Loucy (cell line): Measurements from ENCODE around the gene FAM229B.
"Not testable (repeated sequence)": the region's sequence is repeated elsewhere in the genome, so short reads cannot be mapped to it uniquely, and the experiment has no call there.

ENCODE experiments used
- H2AFZ ChIP-seq: fragments of 200-600 bp; sonication (generic); 2 replicates; pipeline ENCODE4 v1.6.0; 2016; ENCODE audit warnings: antibody characterized with exemption, mild to moderate bottlenecking, low read length, moderate library complexity
- H3F3A ChIP-seq: fragments of 200-600 bp; 2 replicates; pipeline ENCODE4 v1.6.0; 2016; ENCODE audit warnings: antibody characterized with exemption, low read depth, mild to moderate bottlenecking
- H3K27me3 ChIP-seq: fragments of 200-600 bp; sonication (generic); 2 replicates; pipeline ENCODE4 v1.6.1; 2014; ENCODE audit warnings: low read length, mild to moderate bottlenecking; ENCODE audit not compliant: insufficient read depth, poor library complexity, severe bottlenecking
- H3K36me3 ChIP-seq: fragments of 200-600 bp; sonication (generic); 2 replicates; pipeline ENCODE4 v1.6.1; 2016; ENCODE audit warnings: low read length; ENCODE audit not compliant: insufficient read depth
- H3K4me1 ChIP-seq: fragments of 200-600 bp; sonication (generic); 2 replicates; pipeline ENCODE4 v1.5.1; 2014; ENCODE audit warnings: low read length, mild to moderate bottlenecking; ENCODE audit not compliant: insufficient read depth, poor library complexity, severe bottlenecking
- H3K4me2 ChIP-seq: fragments of 200-600 bp; sonication (generic); 2 replicates; pipeline ENCODE4 v1.6.0; 2014; ENCODE audit warnings: antibody characterized with exemption, low read length, low read depth, mild to moderate bottlenecking; ENCODE audit not compliant: poor library complexity, severe bottlenecking
- H3K4me3 ChIP-seq: fragments of 200-600 bp; sonication (generic); 2 replicates; pipeline ENCODE4 v1.5.1; 2014; ENCODE audit warnings: low read length, mild to moderate bottlenecking, mixed read lengths; ENCODE audit not compliant: poor library complexity, severe bottlenecking
- H3K79me2 ChIP-seq: fragments of 200-600 bp; sonication (generic); 2 replicates; pipeline ENCODE4 v1.6.1; 2014; ENCODE audit warnings: low read length; ENCODE audit not compliant: insufficient read depth
- H3K9ac ChIP-seq: fragments of 200-600 bp; sonication (generic); 2 replicates; pipeline ENCODE4 v1.6.0; 2014; ENCODE audit warnings: mild to moderate bottlenecking, low read depth, low read length, moderate library complexity; ENCODE audit not compliant: poor library complexity, severe bottlenecking
- H3K9me2 ChIP-seq: fragments of 200-600 bp; sonication (generic); replicated peaks from 2 replicates; pipeline ENCODE4 v1.6.1; 2016; ENCODE audit warnings: low read depth, low read length, mixed read lengths
- H3K9me3 ChIP-seq: fragments of 200-600 bp; sonication (generic); 2 replicates; pipeline ENCODE4 v1.6.1; 2014; ENCODE audit warnings: mild to moderate bottlenecking, antibody characterized with exemption, low read length, low read depth; ENCODE audit not compliant: insufficient read depth
- H4K20me1 ChIP-seq: fragments of 200-600 bp; sonication (generic); 2 replicates; pipeline ENCODE4 v1.6.0; 2014; ENCODE audit warnings: antibody characterized with exemption, low read length, mild to moderate bottlenecking; ENCODE audit not compliant: insufficient read depth, poor library complexity, severe bottlenecking
- EZH2phosphoT487 ChIP-seq: fragments of 200-600 bp; IDR thresholded peaks from 2 replicates; pipeline ENCODE4 v1.6.1; 2018; ENCODE audit warnings: antibody characterized with exemption, mild to moderate bottlenecking, moderate library complexity, borderline replicate concordance
- TF ChIP-seq, protein P1 (sequence below): fragments of 200-600 bp; sonication (generic); conservative IDR thresholded peaks from 2 replicates; pipeline ENCODE4 v1.5.1; 2014; ENCODE audit warnings: mild to moderate bottlenecking, antibody characterized with exemption, low read length

The FAM229B gene

DNA sequence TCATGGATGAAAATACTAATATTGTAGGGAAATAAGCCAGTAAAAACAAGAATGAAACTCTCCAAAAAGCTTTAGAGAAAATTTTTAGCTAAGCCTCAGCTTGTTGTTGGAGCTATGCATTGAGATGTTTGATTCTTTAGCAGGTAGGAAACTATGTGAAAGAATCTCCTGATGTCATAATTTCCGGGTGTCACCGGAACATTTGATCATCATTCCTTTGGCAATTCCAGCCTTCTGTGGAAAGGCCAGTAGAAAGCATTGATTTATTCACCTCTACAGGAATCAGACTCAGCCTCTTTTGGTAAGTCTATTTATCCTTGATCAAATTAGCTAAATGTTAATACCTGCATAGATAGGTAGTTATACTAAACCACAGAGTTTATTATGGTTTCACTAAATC lies 9.5 kb downstream of the FAM229B start:
- no peak overlapping the region for H3K4me2 ChIP-seq
- no peak overlapping the region for H2AFZ ChIP-seq
- H3K4me3 ChIP-seq: no peak overlapping the region
- TF ChIP-seq, protein P1, sequence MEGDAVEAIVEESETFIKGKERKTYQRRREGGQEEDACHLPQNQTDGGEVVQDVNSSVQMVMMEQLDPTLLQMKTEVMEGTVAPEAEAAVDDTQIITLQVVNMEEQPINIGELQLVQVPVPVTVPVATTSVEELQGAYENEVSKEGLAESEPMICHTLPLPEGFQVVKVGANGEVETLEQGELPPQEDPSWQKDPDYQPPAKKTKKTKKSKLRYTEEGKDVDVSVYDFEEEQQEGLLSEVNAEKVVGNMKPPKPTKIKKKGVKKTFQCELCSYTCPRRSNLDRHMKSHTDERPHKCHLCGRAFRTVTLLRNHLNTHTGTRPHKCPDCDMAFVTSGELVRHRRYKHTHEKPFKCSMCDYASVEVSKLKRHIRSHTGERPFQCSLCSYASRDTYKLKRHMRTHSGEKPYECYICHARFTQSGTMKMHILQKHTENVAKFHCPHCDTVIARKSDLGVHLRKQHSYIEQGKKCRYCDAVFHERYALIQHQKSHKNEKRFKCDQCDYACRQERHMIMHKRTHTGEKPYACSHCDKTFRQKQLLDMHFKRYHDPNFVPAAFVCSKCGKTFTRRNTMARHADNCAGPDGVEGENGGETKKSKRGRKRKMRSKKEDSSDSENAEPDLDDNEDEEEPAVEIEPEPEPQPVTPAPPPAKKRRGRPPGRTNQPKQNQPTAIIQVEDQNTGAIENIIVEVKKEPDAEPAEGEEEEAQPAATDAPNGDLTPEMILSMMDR: no peak
- no peak for TF ChIP-seq EZH2phosphoT487
- no peaks in the 10 kb centered on the region for H3K9me2 ChIP-seq
- no peaks in the 10 kb centered on the region for H4K20me1 ChIP-seq
- no peak overlapping the region for H3K9ac ChIP-seq
- H3K9me3 ChIP-seq: no peaks in the 10 kb centered on the region
- no peaks in the 10 kb centered on the region for H3K4me1 ChIP-seq
- no peaks in the 10 kb centered on the region for H3K27me3 ChIP-seq
- no peaks in the 10 kb centered on the region for H3F3A ChIP-seq
- no peaks in the 10 kb centered on the region for H3K79me2 ChIP-seq
- H3K36me3 ChIP-seq: no peaks in the 10 kb centered on the region

DNA sequence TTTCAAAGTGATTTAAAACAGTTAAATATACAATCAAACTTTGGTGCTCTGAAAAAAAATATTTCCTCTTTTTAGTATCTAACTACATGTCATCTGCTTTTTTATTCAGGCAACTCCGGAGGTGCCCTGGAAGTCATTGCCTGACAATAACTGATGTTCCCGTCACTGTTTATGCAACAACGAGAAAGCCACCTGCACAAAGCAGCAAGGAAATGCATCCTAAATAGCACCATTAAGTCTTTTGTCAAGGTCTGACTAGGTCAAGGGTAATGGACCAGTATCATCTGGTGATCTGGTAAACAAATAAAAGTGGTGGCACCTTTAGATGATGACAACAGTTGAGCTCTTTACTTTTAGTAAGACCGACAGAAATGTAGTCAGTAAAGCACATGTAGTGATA lies 13.2 kb downstream of the FAM229B start:
- H3K9ac ChIP-seq: no peak overlapping the region
- H3K36me3 ChIP-seq: no peaks in the 10 kb centered on the region
- no peak for TF ChIP-seq EZH2phosphoT487
- TF ChIP-seq, protein P1: no peak
- no peaks in the 10 kb centered on the region for H3K79me2 ChIP-seq
- H3K27me3 ChIP-seq: no peaks in the 10 kb centered on the region
- no peaks in the 10 kb centered on the region for H3F3A ChIP-seq
- H3K4me2 ChIP-seq: no peak overlapping the region
- no peaks in the 10 kb centered on the region for H3K9me3 ChIP-seq
- no peaks in the 10 kb centered on the region for H4K20me1 ChIP-seq
- H3K4me1 ChIP-seq: no peaks in the 10 kb centered on the region
- no peak overlapping the region for H2AFZ ChIP-seq
- H3K4me3 ChIP-seq: no peak overlapping the region
- H3K9me2 ChIP-seq: no peaks in the 10 kb centered on the region

DNA sequence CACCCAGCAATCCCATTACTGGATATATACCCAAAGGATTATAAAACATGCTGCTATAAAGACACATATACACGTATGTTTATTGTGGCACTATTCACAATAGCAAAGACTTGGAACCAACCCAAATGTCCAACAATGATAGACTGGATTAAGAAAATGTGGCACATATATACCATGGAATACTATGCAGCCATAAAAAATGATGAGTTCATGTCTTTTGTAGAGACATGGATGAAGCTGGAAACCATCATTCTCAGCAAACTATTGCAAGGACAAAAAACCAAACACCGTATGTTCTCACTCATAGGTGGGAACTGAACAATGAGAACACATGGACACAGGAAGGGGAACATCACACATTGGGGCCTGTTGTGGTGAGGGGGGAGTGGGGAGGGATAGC lies 18.6 kb downstream of the FAM229B start:
- H3F3A ChIP-seq, H3K36me3 ChIP-seq, H3K4me2 ChIP-seq, H2AFZ ChIP-seq, H3K4me3 ChIP-seq, H3K79me2 ChIP-seq, H3K9ac ChIP-seq, H3K4me1 ChIP-seq, H3K9me2 ChIP-seq, H3K27me3 ChIP-seq, H4K20me1 ChIP-seq, H3K9me3 ChIP-seq: not testable (repeated sequence)

DNA sequence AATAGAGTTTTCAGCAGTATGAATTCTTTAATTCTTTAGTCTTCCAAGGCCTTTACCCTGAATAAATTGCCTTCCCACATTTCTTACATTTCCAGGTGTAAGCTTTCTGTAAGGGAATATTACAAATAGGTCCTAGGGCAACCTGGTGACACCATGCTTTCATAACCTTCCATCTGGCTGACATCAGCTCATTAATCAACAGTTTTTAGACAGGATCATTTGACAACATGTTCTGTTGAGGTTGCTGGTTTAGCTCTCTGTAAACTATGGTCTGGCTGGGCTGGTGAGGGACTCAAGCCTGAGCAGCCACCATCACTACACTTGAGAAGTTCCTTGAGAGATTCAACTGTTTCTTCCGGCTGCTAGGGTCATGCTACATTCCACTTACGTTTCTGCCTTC lies 19.2 kb downstream of the FAM229B start:
- Histone ChIP-seq H3F3A (no peaks in the 10 kb centered on the region), H3K9me3 (no peaks in the 10 kb centered on the region), H3K9ac (no peak overlapping the region), H3K4me2 (no peak overlapping the region), H3K4me1 (no peaks in the 10 kb centered on the region), H3K4me3 (no peak overlapping the region), H3K27me3 (no peaks in the 10 kb centered on the region), H2AFZ (no peak overlapping the region), H3K79me2 (no peaks in the 10 kb centered on the region), H3K36me3 (no peaks in the 10 kb centered on the region), H4K20me1 (no peaks in the 10 kb centered on the region), H3K9me2 (no peaks in the 10 kb centered on the region)
- no peak for TF ChIP-seq EZH2phosphoT487
- TF ChIP-seq, protein P1: no peak
